Measurements from ENCODE around the gene PDE6D. TPM values are rescaled to one million over a fixed set of nuclear protein-coding genes. Genes with fewer than 3 reads are reported as not detected.

The PDE6D gene
- total RNA-seq, 5 donors from 2014 or later (not counting 1 experiment from before 2014, with no cell fraction given) = 17.4 to 33.1 (median 25.2) TPM

Other genes with a start within 250 kb of the PDE6D start
- not detected for gene TEX44, start 188.4 kb downstream of the PDE6D start, total RNA-seq
- 1,000 to 10,000 TPM; 1,067 to 1,378 (median 1,149) TPM for gene PTMA, start 72.8 kb downstream of the PDE6D start, total RNA-seq
- gene COPS7B, start 5.2 kb upstream of the PDE6D start, total RNA-seq = 10 to 100 TPM; 39.8 to 53.1 (median 49.7) TPM
- 1 to 10 TPM in 1 of 5 donors, not detected in 4; 1.1 TPM for gene NPPC, start 145.1 kb upstream of the PDE6D start, total RNA-seq
- 10 to 100 TPM; 55.0 to 70.9 (median 61.4) TPM for gene DIS3L2, start 180.4 kb upstream of the PDE6D start, total RNA-seq

Measured in T-cell (primary cell).